ENCODE data around the gene PRDM15. TPM values are rescaled to one million over a fixed set of nuclear protein-coding genes. Genes with fewer than 3 reads are reported as not detected.

The PRDM15 gene
- total and polyA plus RNA-seq, 2 experiments from 2014 or later: 3.0 to 10.6 TPM

DNA sequence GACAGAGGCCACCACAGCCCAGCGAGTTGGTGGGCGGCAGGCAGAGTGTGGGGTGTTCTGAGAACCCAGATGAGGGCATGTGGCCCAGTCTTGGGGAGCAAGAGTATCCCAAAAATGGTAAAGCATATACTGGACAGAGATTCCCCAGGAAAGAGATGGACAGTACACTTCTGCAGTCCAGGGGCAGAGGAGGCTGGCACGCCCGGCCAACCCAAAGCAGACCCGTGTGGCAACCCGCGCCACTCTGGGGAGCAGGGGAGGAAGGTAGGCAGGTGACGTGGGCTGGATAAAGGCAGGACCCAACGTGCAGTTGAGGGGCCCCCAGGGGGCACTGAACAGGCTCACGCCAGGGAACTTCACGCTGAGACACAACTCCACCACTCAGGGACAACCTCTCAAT lies 65.9 kb downstream of the PRDM15 start (continued):
- TF ChIP-seq, protein P1, sequence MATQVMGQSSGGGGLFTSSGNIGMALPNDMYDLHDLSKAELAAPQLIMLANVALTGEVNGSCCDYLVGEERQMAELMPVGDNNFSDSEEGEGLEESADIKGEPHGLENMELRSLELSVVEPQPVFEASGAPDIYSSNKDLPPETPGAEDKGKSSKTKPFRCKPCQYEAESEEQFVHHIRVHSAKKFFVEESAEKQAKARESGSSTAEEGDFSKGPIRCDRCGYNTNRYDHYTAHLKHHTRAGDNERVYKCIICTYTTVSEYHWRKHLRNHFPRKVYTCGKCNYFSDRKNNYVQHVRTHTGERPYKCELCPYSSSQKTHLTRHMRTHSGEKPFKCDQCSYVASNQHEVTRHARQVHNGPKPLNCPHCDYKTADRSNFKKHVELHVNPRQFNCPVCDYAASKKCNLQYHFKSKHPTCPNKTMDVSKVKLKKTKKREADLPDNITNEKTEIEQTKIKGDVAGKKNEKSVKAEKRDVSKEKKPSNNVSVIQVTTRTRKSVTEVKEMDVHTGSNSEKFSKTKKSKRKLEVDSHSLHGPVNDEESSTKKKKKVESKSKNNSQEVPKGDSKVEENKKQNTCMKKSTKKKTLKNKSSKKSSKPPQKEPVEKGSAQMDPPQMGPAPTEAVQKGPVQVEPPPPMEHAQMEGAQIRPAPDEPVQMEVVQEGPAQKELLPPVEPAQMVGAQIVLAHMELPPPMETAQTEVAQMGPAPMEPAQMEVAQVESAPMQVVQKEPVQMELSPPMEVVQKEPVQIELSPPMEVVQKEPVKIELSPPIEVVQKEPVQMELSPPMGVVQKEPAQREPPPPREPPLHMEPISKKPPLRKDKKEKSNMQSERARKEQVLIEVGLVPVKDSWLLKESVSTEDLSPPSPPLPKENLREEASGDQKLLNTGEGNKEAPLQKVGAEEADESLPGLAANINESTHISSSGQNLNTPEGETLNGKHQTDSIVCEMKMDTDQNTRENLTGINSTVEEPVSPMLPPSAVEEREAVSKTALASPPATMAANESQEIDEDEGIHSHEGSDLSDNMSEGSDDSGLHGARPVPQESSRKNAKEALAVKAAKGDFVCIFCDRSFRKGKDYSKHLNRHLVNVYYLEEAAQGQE (IDR thresholded peaks at IDR 0.05; ENCODE audit: unreplicated experiment): no peak
- TF ChIP-seq, protein P2, sequence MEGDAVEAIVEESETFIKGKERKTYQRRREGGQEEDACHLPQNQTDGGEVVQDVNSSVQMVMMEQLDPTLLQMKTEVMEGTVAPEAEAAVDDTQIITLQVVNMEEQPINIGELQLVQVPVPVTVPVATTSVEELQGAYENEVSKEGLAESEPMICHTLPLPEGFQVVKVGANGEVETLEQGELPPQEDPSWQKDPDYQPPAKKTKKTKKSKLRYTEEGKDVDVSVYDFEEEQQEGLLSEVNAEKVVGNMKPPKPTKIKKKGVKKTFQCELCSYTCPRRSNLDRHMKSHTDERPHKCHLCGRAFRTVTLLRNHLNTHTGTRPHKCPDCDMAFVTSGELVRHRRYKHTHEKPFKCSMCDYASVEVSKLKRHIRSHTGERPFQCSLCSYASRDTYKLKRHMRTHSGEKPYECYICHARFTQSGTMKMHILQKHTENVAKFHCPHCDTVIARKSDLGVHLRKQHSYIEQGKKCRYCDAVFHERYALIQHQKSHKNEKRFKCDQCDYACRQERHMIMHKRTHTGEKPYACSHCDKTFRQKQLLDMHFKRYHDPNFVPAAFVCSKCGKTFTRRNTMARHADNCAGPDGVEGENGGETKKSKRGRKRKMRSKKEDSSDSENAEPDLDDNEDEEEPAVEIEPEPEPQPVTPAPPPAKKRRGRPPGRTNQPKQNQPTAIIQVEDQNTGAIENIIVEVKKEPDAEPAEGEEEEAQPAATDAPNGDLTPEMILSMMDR (conservative IDR thresholded peaks at IDR 0.05; ENCODE audit: low read depth in 2 of 2): no peak

DNA sequence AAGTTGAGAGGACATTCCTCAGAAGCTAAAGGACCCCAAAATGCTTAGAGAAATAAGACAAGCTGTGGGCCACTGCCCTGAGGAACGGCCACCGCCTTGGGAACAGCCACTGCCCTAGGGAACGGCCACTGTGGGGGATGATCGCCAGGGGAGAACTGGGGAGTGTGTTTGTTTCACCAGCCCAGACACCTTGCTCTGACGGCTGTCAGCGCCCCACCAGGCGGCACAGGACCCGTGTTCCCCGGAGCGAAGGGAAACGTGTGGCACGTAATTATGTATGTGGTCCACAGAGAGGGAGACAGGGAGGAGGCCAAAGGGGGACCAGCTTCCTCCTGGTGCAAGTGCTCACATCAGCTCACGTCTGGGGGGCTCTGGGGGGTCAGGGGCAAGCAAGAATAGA lies 66.5 kb downstream of the PRDM15 start:
- H3K4me3 ChIP-seq: no peak overlapping the region
- no peak overlapping the region for H3K4me3 Mint-ChIP-seq
- no peak for ATAC-seq

More for the DNA sequence above, 66.5 kb downstream of the PRDM15 start:
- Mint-ChIP-seq H3K9me3 (no peaks in the 10 kb centered on the region; the same call in 2 of the 3 replicates), H3K27me3 (ENCODE audit: insufficient read depth, low read depth, poor library complexity) (no peaks in the 10 kb centered on the region), H3K4me1 (no peaks in the 10 kb centered on the region), H3K36me3 (ENCODE audit: low read depth) (peaks cover 31% of the 10 kb centered on the region), H3K27ac (no peak overlapping the region)
- TF ChIP-seq CREB1 (CRISPR knock-in tag; IDR thresholded peaks at IDR 0.05; ENCODE audit: low read depth) (no peak), ZNF114 (CRISPR knock-in tag; IDR thresholded peaks at IDR 0.05) (no peak), STAT1 (IDR thresholded peaks at IDR 0.05; ENCODE audit: unreplicated experiment) (no peak), POLR2AphosphoS5 (IDR thresholded peaks at IDR 0.05; ENCODE audit: low read depth) (no peak), EZH2 (IDR thresholded peaks at IDR 0.05; ENCODE audit: low read depth, unreplicated experiment) (no peak)
- TF ChIP-seq, protein P1 (IDR thresholded peaks at IDR 0.05; ENCODE audit: unreplicated experiment): no peak
- TF ChIP-seq, protein P3, sequence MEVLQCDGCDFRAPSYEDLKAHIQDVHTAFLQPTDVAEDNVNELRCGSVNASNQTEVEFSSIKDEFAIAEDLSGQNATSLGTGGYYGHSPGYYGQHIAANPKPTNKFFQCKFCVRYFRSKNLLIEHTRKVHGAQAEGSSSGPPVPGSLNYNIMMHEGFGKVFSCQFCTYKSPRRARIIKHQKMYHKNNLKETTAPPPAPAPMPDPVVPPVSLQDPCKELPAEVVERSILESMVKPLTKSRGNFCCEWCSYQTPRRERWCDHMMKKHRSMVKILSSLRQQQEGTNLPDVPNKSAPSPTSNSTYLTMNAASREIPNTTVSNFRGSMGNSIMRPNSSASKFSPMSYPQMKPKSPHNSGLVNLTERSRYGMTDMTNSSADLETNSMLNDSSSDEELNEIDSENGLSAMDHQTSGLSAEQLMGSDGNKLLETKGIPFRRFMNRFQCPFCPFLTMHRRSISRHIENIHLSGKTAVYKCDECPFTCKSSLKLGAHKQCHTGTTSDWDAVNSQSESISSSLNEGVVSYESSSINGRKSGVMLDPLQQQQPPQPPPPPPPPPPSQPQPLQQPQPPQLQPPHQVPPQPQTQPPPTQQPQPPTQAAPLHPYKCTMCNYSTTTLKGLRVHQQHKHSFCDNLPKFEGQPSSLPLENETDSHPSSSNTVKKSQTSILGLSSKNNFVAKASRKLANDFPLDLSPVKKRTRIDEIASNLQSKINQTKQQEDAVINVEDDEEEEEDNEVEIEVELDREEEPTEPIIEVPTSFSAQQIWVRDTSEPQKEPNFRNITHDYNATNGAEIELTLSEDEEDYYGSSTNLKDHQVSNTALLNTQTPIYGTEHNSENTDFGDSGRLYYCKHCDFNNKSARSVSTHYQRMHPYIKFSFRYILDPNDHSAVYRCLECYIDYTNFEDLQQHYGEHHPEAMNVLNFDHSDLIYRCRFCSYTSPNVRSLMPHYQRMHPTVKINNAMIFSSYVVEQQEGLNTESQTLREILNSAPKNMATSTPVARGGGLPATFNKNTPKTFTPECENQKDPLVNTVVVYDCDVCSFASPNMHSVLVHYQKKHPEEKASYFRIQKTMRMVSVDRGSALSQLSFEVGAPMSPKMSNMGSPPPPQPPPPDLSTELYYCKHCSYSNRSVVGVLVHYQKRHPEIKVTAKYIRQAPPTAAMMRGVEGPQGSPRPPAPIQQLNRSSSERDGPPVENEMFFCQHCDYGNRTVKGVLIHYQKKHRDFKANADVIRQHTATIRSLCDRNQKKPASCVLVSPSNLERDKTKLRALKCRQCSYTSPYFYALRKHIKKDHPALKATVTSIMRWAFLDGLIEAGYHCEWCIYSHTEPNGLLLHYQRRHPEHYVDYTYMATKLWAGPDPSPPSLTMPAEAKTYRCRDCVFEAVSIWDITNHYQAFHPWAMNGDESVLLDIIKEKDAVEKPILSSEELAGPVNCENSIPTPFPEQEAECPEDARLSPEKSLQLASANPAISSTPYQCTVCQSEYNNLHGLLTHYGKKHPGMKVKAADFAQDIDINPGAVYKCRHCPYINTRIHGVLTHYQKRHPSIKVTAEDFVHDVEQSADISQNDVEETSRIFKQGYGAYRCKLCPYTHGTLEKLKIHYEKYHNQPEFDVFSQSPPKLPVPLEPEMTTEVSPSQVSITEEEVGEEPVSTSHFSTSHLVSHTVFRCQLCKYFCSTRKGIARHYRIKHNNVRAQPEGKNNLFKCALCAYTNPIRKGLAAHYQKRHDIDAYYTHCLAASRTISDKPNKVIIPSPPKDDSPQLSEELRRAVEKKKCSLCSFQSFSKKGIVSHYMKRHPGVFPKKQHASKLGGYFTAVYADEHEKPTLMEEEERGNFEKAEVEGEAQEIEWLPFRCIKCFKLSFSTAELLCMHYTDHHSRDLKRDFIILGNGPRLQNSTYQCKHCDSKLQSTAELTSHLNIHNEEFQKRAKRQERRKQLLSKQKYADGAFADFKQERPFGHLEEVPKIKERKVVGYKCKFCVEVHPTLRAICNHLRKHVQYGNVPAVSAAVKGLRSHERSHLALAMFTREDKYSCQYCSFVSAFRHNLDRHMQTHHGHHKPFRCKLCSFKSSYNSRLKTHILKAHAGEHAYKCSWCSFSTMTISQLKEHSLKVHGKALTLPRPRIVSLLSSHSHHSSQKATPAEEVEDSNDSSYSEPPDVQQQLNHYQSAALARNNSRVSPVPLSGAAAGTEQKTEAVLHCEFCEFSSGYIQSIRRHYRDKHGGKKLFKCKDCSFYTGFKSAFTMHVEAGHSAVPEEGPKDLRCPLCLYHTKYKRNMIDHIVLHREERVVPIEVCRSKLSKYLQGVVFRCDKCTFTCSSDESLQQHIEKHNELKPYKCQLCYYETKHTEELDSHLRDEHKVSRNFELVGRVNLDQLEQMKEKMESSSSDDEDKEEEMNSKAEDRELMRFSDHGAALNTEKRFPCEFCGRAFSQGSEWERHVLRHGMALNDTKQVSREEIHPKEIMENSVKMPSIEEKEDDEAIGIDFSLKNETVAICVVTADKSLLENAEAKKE (CRISPR knock-in tag; IDR thresholded peaks at IDR 0.05): no peak
- H3K9me2 ChIP-seq (ENCODE audit: insufficient read depth): no peaks in the 10 kb centered on the region
- H3K27me3 ChIP-seq (ENCODE audit: insufficient read depth): no peaks in the 10 kb centered on the region
- H2AFZ ChIP-seq: no peak overlapping the region
- no peaks in the 10 kb centered on the region for H3K4me1 ChIP-seq (ENCODE audit: insufficient read depth)
- H3K27ac ChIP-seq (ENCODE audit: low read depth): no peak overlapping the region
- no peak overlapping the region for H3K4me2 ChIP-seq
- H3K79me2 ChIP-seq (replicated peaks; ENCODE audit: insufficient read depth): no peaks in the 10 kb centered on the region
- DNase-seq (ENCODE audit: low spot score): no peak
- H3K36me3 ChIP-seq (ENCODE audit: insufficient read depth): no peaks in the 10 kb centered on the region
- H3F3A ChIP-seq (replicated peaks; ENCODE audit: low read depth): no peaks in the 10 kb centered on the region
- H4K20me1 ChIP-seq (replicated peaks; ENCODE audit: insufficient read depth): no peaks in the 10 kb centered on the region; the same call in none of the 2 replicates

Measured in GM23338 (cell line).